Astrocyte of the cerebellum (primary cell): ENCODE measurements around the gene GP2.
"Not testable (repeated sequence)": the region's sequence is repeated elsewhere in the genome, so short reads cannot be mapped to it uniquely, and the experiment has no call there.

Experiments used
- DNase-seq: peaks from one replicate; pipeline ENCODE4 v3.0.0-alpha.2; 2011; ENCODE audit warnings: low read depth
- H3K4me3 ChIP-seq: 2 replicates; pipeline ENCODE4 v1.5.1; 2011; ENCODE audit warnings: mild to moderate bottlenecking, low read depth, low read length, moderate library complexity
- CTCF ChIP-seq: IDR thresholded peaks from 2 replicates; pipeline ENCODE4 v1.5.1; 2012; ENCODE audit warnings: low read length, low read depth, moderate library complexity, mild to moderate bottlenecking; ENCODE audit errors: missing control alignments
- in situ Hi-C: cut with HindIII; loops from 2 replicates; pipeline ENCODE4 v1.10.0; 2017; ENCODE audit warnings: low sequenced_read_pairs

Gene GP2

GRCh38 chr16:20315764-20316163 is 11.5 kb downstream of the GP2 start:
- no peak for TF ChIP-seq CTCF
- no peak for DNase-seq
- in situ Hi-C loops = no loop called here
- no peak overlapping the region for H3K4me3 ChIP-seq

GRCh38 chr16:20314575-20314974 is 12.7 kb downstream of the GP2 start:
- no peak for TF ChIP-seq CTCF
- in situ Hi-C loops = no loop called here
- DNase-seq = no peak

GRCh38 chr16:20313741-20314140 is 13.6 kb downstream of the GP2 start:
- in situ Hi-C loops = no loop called here
- no peak for TF ChIP-seq CTCF
- H3K4me3 ChIP-seq = no peak overlapping the region
- no peak for DNase-seq

More at GRCh38 chr16:20314575-20314974, 12.7 kb downstream of the GP2 start:
- no peak overlapping the region for H3K4me3 ChIP-seq

GRCh38 chr16:20312536-20313095 is 14.7 kb downstream of the GP2 start:
- DNase-seq, in situ Hi-C loops, H3K4me3 ChIP-seq: not testable (repeated sequence)

- no peak overlapping the region for H3K4me3 ChIP-seq
- TF ChIP-seq CTCF = no peak
- in situ Hi-C loops = no loop called here
- no peak for DNase-seq
Observed at GRCh38 chr16:20311548-20311947, 15.8 kb downstream of the GP2 start.

DNA sequence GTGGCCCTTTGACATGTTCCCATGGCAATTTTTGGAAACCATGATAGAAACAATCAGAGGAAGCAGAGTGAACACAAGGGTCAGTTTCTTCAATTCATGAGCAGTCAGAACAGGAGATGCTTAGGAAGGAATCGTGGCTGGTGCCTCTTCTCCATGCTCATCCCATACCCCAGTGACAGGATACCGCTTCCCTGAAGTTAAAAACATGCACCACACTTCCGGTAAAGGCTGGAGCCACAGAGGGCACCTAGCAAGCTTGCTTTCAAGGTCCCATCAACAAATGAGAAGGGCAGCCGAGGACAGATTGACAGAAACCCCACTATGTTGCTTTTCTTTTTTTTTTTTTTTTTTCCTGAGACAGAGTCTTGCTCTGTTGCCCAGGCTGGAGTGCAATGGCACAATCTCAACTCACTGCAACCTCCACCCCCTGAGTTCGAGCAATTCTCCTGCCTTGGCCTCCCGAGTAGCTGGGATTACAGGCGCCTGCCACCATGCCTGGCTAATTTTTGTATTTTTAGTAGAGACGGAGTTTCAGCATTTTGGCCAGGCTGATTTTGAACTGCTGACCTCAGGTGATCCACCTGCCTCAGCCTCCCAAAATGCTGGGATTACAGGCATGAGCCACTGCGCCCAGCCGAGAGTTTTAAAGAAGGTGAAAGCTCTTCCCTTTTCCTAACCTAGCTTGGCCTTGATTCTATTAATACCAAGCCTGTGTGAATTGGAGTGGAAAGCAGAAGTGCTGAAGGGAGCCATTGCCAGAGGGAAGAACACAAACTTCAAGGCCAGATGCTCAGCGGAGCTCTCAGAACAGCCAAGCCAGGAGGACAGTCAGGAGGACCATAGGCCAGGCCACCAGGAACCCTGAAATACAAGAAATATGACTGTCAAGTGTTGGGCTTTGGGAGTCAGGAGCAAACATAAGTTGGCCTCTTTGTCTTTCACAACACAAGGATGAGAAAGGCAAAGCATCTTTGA is 16.6 kb downstream of the GP2 start:
- no peak for TF ChIP-seq CTCF
- in situ Hi-C loops = no loop called here
- DNase-seq = no peak
- no peak overlapping the region for H3K4me3 ChIP-seq

DNA sequence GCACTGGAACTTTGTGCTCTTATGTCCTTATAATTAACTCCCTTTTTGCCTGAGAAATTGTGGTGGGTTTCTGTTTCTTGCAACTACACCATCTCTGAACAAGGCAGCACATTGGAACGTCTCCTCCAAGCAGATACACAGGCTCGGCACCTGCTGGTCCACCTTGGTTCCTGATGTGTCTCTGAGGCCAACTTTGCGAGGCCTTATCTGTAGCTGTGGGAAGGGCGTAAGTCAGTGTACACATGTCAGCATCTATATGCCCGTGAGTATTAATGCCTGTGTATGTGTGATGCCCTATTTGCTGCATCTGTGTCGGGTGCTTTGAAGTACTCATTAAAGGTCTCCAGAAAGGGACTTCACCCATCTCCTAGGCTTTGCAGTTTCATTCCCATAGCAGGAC is 17.5 kb downstream of the GP2 start:
- in situ Hi-C loops = no loop called here
- no peak for TF ChIP-seq CTCF
- H3K4me3 ChIP-seq = no peak overlapping the region
- DNase-seq = no peak
